C4-2B (cell line): ENCODE measurements around the gene STK17A.

ENCODE experiments used
- H3K27ac ChIP-seq: fragments of 450-650 bp; 2 replicates; pipeline ENCODE4 v1.5.1; 2017
- CTCF ChIP-seq: fragments of 450-650 bp; conservative IDR thresholded peaks from 2 replicates; pipeline ENCODE4 v1.5.1; 2017; ENCODE audit warnings: mild to moderate bottlenecking
- ZFX ChIP-seq: fragments of 450-650 bp; IDR thresholded peaks from 2 replicates; pipeline ENCODE4 v1.6.1; 2017

The STK17A gene

DNA sequence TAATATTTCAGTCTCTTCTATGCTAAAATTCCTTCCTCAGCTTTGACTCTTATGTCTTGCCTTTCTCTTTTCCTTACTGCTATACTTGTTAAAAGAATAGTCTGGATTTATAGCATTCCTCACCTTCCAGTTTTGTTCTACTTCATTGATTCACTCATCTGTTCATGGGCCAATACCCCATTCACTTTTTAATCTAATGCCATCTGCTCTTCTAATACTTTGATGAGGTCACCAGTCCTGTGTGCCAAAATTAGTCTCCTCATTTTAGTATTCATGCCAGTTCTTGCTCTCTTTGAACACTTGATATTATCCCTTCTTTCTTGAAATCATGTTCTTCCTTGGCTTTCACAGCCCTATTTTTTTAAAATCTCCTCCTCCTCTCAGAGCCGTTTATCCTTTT, 19.3 kb downstream of the STK17A start:
- no peak overlapping the region for H3K27ac ChIP-seq
- no peak for TF ChIP-seq ZFX
- TF ChIP-seq CTCF, result no peak

GRCh38 chr7:43604251-43604650, 21.3 kb downstream of the STK17A start:
- TF ChIP-seq CTCF (no peak), ZFX (no peak)
- H3K27ac ChIP-seq, result no peak overlapping the region

DNA sequence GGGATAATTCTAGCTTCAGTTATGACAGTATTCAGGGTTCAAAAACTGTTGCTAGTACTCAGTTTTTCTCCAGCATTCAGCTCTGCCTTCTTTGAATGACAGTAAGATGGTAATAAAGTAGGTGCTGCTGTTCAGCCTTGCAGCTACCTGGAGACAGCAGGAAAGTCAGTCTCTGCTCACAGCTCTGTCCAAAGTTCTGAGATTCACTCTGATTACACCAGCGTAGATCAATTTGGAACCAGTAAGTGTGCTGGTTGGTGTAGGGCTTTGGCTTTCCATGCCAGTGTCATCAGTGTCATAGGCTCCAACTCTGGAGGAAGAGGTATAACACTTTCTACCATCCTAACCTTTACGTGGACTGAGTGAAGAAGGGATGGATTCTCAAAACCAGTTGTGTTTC, 26.2 kb downstream of the STK17A start:
- TF ChIP-seq CTCF (no peak), ZFX (no peak)
- no peak overlapping the region for H3K27ac ChIP-seq

- H3K27ac ChIP-seq, result no peak overlapping the region
- TF ChIP-seq ZFX, result no peak
- TF ChIP-seq CTCF, result no peak
Observed at GRCh38 chr7:43612128-43612527, 29.2 kb downstream of the STK17A start.

DNA sequence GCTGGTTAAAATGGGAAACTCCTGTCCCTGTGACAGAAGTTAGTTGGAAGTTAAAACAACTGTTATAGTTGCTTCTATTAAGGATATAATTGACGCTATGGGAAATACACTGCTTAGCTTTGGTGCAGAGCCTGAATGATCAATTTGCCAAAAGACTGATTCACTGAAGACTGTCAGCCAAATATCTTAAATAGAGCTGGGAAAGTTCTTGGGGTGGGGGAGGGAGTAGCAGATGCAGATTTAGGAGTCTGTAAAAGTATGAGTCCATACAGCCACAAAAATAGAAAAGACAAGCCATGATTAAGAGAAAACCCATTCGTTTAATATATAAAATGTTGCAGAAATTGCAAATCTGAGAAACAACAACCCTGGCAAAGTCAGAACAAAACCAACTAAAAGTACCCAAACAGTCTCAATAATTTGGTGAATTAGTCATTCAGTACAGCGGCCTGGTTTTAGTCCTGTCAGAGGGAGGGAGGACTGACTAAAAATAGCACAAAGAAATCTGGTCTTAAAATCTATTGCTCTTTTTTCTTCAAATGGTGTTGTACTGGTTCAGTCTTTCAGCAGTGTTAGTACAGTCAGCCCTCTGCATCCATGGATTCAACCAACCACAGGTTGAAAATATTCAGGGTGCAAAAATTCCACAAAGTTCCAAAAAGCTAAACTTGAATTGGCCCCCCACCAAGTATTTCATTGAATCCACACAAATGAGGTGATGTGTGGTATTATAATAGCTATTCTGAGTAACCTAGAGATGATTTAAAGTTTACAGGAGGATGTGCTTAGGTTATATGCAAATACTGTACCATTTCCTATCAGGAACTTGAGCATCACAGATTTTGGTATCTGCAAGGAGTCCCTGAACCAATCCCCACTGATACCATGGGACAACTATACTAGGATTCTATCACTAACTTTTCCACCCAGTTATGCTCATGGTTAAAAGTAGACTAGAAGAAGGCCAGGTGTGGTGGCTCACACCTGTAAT, 30.0 kb downstream of the STK17A start:
- TF ChIP-seq ZFX, result no peak
- no peak for TF ChIP-seq CTCF
- H3K27ac ChIP-seq, result no peak overlapping the region

GRCh38 chr7:43615558-43616145, 32.7 kb downstream of the STK17A start:
- no peak overlapping the region for H3K27ac ChIP-seq
- TF ChIP-seq CTCF, result no peak
- TF ChIP-seq ZFX, result no peak

DNA sequence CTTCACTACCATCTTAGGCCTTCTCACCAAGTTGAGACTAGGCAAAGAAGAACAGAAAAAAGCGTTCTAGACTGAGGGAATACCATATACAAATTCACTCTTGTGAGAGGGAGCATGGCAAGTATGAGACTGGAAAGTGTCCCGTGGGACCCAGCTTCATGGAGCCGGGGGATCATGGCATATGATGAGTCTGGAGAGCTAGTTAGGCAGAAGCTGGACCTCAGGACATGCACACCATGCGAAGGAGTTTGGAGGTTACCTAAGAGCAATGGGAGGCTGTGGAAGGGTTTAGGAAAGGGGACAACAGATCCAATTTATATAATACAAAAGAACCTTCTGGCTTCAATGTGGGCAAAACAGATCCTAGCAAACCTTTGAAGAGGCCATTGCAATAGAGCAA, 34.1 kb downstream of the STK17A start:
- H3K27ac ChIP-seq, result no peak overlapping the region
- TF ChIP-seq CTCF (no peak), ZFX (no peak)
